Keratinocyte (primary cell): Measurements from ENCODE around the gene CFL1. TPM values are rescaled to one million over a fixed set of nuclear protein-coding genes. Genes with fewer than 3 reads are reported as not detected.
A peak's percentile ranks its signal among the peaks of the same experiment; 100 is the strongest.
"Not testable (repeated sequence)": the region's sequence is repeated elsewhere in the genome, so short reads cannot be mapped to it uniquely, and the experiment has no call there.

Source experiments
- DNase-seq: peaks from one replicate; pipeline ENCODE4 v3.0.0-alpha.2; 2011; ENCODE audit warnings: low read depth, missing footprints, low spot score
- FAIRE-seq: peaks from 2 replicates; lab custom pipeline; 2011; peaks lifted over from hg19 to GRCh38; lab: Jason Lieb, UNC
- H2AFZ ChIP-seq: 2 replicates; pipeline ENCODE4 v1.6.0; 2012; ENCODE audit warnings: low read length, control low read depth, inconsistent platforms; ENCODE audit not compliant: control insufficient read depth
- H3K27ac ChIP-seq: 2 replicates; pipeline ENCODE4 v1.5.1; 2011; ENCODE audit warnings: low read length; ENCODE audit not compliant: control insufficient read depth, insufficient read depth
- H3K27me3 ChIP-seq: 3 replicates; pipeline ENCODE4 v1.6.0; 2011; ENCODE audit warnings: low read length; ENCODE audit not compliant: control insufficient read depth, insufficient read depth; ENCODE audit errors: extremely low read depth
- H3K36me3 ChIP-seq, 2 experiments: 2 replicates in 1 of 2; 3 replicates in 1 of 2; pipeline ENCODE4 v1.5.1; 2011; ENCODE audit warnings: low read length in 2 of 2, mild to moderate bottlenecking in 1 of 2; ENCODE audit not compliant: control insufficient read depth in 2 of 2, insufficient read depth in 2 of 2; ENCODE audit errors: extremely low read depth in 1 of 2
- H3K4me1 ChIP-seq: 3 replicates; pipeline ENCODE4 v1.5.1; 2011; ENCODE audit warnings: low read length; ENCODE audit not compliant: control insufficient read depth, insufficient read depth; ENCODE audit errors: extremely low read depth
- H3K4me2 ChIP-seq: 3 replicates; pipeline ENCODE4 v1.6.0; 2011; ENCODE audit warnings: low read depth, low read length; ENCODE audit not compliant: control insufficient read depth, insufficient read depth; ENCODE audit errors: extremely low read depth
- H3K4me3 ChIP-seq, 3 experiments: fragments of 200-600 bp in 1 of 3; sonication (generic) in 1 of 3; 2 replicates in 2 of 3; 3 replicates in 1 of 3; pipeline ENCODE4 v1.5.1; 2011 to 2016; ENCODE audit warnings: low read length in 3 of 3, mild to moderate bottlenecking in 3 of 3, control low read depth in 2 of 3, inconsistent platforms in 1 of 3, low read depth in 1 of 3, mixed read lengths in 1 of 3, mixed run types in 1 of 3, moderate library complexity in 1 of 3; ENCODE audit not compliant: control insufficient read depth in 2 of 3, insufficient read depth in 2 of 3; ENCODE audit errors: extremely low read depth in 1 of 3
- H3K79me2 ChIP-seq: 2 replicates; pipeline ENCODE4 v1.6.0; 2012; ENCODE audit warnings: low read length; ENCODE audit not compliant: control insufficient read depth, insufficient read depth
- H3K9ac ChIP-seq: 3 replicates; pipeline ENCODE4 v1.6.0; 2011; ENCODE audit warnings: low read length; ENCODE audit not compliant: control insufficient read depth, insufficient read depth; ENCODE audit errors: extremely low read depth
- H3K9me1 ChIP-seq: 3 replicates; pipeline ENCODE4 v1.6.0; 2011; ENCODE audit warnings: low read length; ENCODE audit not compliant: control insufficient read depth, insufficient read depth; ENCODE audit errors: extremely low read depth
- H3K9me3 ChIP-seq: 2 replicates; pipeline ENCODE4 v1.5.1; 2012; ENCODE audit warnings: low read depth, low read length; ENCODE audit not compliant: control insufficient read depth
- H4K20me1 ChIP-seq: 3 replicates; pipeline ENCODE4 v1.6.0; 2011; ENCODE audit warnings: low read length; ENCODE audit not compliant: control insufficient read depth, insufficient read depth; ENCODE audit errors: extremely low read depth
- EZH2 ChIP-seq: IDR thresholded peaks from one replicate; pipeline ENCODE4 v1.6.1; 2012; ENCODE audit warnings: inconsistent platforms, mild to moderate bottlenecking, low read length, moderate library complexity
- dilution Hi-C: fragments of 300-500 bp; cut with MboI; formaldehyde crosslinking; loops from one replicate; pipeline ENCODE4 v1.7.0; 2020; ENCODE audit warnings: low sequenced_read_pairs; ENCODE audit not compliant: extremely low pct_ligation_motif_present
- polyA plus RNA-seq, 5 experiments: library from polyadenylated mRNA; depleted of rRNA in 3 of 5; stranded (reverse) in 3 of 5; stranded (forward) in 1 of 5; unstranded in 1 of 5; fragments of >200 nt; gene quantifications; 1 replicate in 1 of 5; 2 replicates in 3 of 5; 3 replicates in 1 of 5; pipeline versions ENCODE4 v1.2.1 to v1.2.3, GENCODE V29; 2011 to 2012; ENCODE audit warnings: missing spikeins in 2 of 5, low read depth in 1 of 5, low replicate concordance in 1 of 5
- TF ChIP-seq, protein P1 (sequence below), 3 experiments: IDR thresholded peaks in 1 of 3; conservative IDR thresholded peaks in 1 of 3; optimal IDR thresholded peaks in 1 of 3; 2 replicates in 2 of 3; 3 replicates in 1 of 3; pipeline versions ENCODE3 to v1.5.1; 2011; ENCODE audit warnings: low read length in 3 of 3, mild to moderate bottlenecking in 3 of 3, moderate library complexity in 2 of 3, control low read depth in 1 of 3, inconsistent platforms in 1 of 3; ENCODE audit not compliant: insufficient read depth in 2 of 3; ENCODE audit errors: extremely low read depth in 1 of 3

Gene CFL1
- polyA plus RNA-seq, 1 donor (not counting 4 experiments of a cell fraction or from before 2014, with no cell fraction given) = 1,236 TPM

GRCh38 chr11:65833297-65834030, 24.5 kb downstream of the CFL1 start, which contains the start of gene SNX32:
TSS of gene SNX32 (plus strand) at chr11:65833963. CDS start at chr11:65834066, 103 bp downstream.
- FAIRE-seq (peak; percentile 26), DNase-seq (no peak)
- Histone ChIP-seq H4K20me1 (no peaks in the 10 kb centered on the region), H3K27me3 (peaks cover 18% of the 10 kb centered on the region), H3K79me2 (no peaks in the 10 kb centered on the region), H3K9ac (peak within 1 kb of the TSS; percentile 16), H3K4me2 (peak within 1 kb of the TSS; percentile 73), H3K9me3 (no peaks in the 10 kb centered on the region), H3K9me1 (no peaks in the 10 kb centered on the region), H2AFZ (peak within 1 kb of the TSS; percentile 32), H3K36me3 (no peaks in the 10 kb centered on the region), H3K27ac (no peak within 1 kb of the TSS), H3K4me1 (peaks cover 11% of the 10 kb centered on the region), H3K4me3 (peak within 1 kb of the TSS; percentile 18 to 51 (median 45))
- TF ChIP-seq, protein P1, sequence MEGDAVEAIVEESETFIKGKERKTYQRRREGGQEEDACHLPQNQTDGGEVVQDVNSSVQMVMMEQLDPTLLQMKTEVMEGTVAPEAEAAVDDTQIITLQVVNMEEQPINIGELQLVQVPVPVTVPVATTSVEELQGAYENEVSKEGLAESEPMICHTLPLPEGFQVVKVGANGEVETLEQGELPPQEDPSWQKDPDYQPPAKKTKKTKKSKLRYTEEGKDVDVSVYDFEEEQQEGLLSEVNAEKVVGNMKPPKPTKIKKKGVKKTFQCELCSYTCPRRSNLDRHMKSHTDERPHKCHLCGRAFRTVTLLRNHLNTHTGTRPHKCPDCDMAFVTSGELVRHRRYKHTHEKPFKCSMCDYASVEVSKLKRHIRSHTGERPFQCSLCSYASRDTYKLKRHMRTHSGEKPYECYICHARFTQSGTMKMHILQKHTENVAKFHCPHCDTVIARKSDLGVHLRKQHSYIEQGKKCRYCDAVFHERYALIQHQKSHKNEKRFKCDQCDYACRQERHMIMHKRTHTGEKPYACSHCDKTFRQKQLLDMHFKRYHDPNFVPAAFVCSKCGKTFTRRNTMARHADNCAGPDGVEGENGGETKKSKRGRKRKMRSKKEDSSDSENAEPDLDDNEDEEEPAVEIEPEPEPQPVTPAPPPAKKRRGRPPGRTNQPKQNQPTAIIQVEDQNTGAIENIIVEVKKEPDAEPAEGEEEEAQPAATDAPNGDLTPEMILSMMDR (optimal IDR thresholded peaks at IDR 0.05 in 1 of 3, IDR thresholded peaks at IDR 0.05 in 1 of 3, conservative IDR thresholded peaks at IDR 0.05 in 1 of 3; ENCODE audit: extremely low read depth in 1 of 3, insufficient read depth in 2 of 3, low read length in 3 of 3) = no peak
- TF ChIP-seq EZH2 = no peak
- dilution Hi-C loops = no loop called here

GRCh38 chr11:65832231-65832630, 25.7 kb downstream of the CFL1 start:
- H3K9me1 ChIP-seq, H3K79me2 ChIP-seq, DNase-seq, H3K27ac ChIP-seq, H3K36me3 ChIP-seq, H3K4me3 ChIP-seq, dilution Hi-C loops, H3K4me2 ChIP-seq, H4K20me1 ChIP-seq, H3K9ac ChIP-seq, FAIRE-seq, H2AFZ ChIP-seq, H3K9me3 ChIP-seq: not testable (repeated sequence)
- H3K27me3 ChIP-seq = peaks cover 18% of the 10 kb centered on the region
- H3K4me1 ChIP-seq = peaks cover 11% of the 10 kb centered on the region
